OCI-LY7 (cell line): ENCODE data around the gene ERBIN. TPM values are rescaled to one million over a fixed set of nuclear protein-coding genes. Genes with fewer than 3 reads are reported as not detected.

Source experiments
- BruUV-seq: library from RNA; stranded (reverse); fragments of 400-500 nt; replicated peaks from 2 replicates; lab custom pipeline; 2021; lab: Mats Ljungman, UMichigan
- CTCF ChIA-PET: fragments of 300-600 bp; sonication (Branson Sonifier 250); formaldehyde crosslinking; loops from one replicate; lab custom pipeline; 2022; ENCODE audit warnings: antibody characterized with exemption; ENCODE audit not compliant: unreplicated experiment; lab: Charles Lee
- POLR2A ChIA-PET: fragments of 300-600 bp; sonication (Branson Sonifier 250); formaldehyde crosslinking; loops from one replicate; lab custom pipeline; 2022; ENCODE audit warnings: antibody characterized with exemption; lab: Charles Lee
- DNase-seq: peaks from one replicate; pipeline ENCODE4 v3.0.0-alpha.2; 2015; ENCODE audit warnings: low spot score
- H2AFZ ChIP-seq: fragments of 200-600 bp; sonication (generic), shearing (Covaris generic); 2 replicates; pipeline ENCODE4 v1.6.1; 2014; ENCODE audit warnings: mild to moderate bottlenecking, antibody characterized with exemption, low read length, moderate library complexity
- H3K27ac ChIP-seq: fragments of 200-600 bp; sonication (generic); 2 replicates; pipeline ENCODE4 v1.5.1; 2014; ENCODE audit warnings: mixed run types, low read depth, mild to moderate bottlenecking, moderate library complexity, low read length, inconsistent platforms; ENCODE audit not compliant: poor library complexity, severe bottlenecking
- H3K36me3 ChIP-seq: fragments of 200-600 bp; sonication (generic); 2 replicates; pipeline ENCODE4 v1.6.1; 2014; ENCODE audit warnings: mild to moderate bottlenecking, antibody characterized with exemption, low read length, moderate library complexity, mixed read lengths; ENCODE audit not compliant: insufficient read depth
- H3K4me1 ChIP-seq: fragments of 200-600 bp; sonication (generic); 2 replicates; pipeline ENCODE4 v1.5.1; 2014; ENCODE audit warnings: mild to moderate bottlenecking, low read length; ENCODE audit not compliant: insufficient read depth, poor library complexity, severe bottlenecking
- H3K4me2 ChIP-seq: fragments of 200-600 bp; sonication (generic); 2 replicates; pipeline ENCODE4 v1.6.1; 2014; ENCODE audit warnings: mild to moderate bottlenecking, low read length
- H3K4me3 ChIP-seq: fragments of 200-600 bp; sonication (generic); 2 replicates; pipeline ENCODE4 v1.5.1; 2014; ENCODE audit warnings: mild to moderate bottlenecking, low read depth, low read length; ENCODE audit not compliant: poor library complexity, severe bottlenecking
- H3K79me2 ChIP-seq: fragments of 200-600 bp; sonication (generic); 2 replicates; pipeline ENCODE4 v1.6.1; 2016; ENCODE audit warnings: low read depth, mild to moderate bottlenecking, low read length, moderate library complexity, mixed read lengths; ENCODE audit not compliant: insufficient read depth
- H3K9me2 ChIP-seq: fragments of 200-600 bp; sonication (generic); 2 replicates; pipeline ENCODE4 v1.6.1; 2016; ENCODE audit warnings: mild to moderate bottlenecking, low read length, mixed read lengths; ENCODE audit not compliant: insufficient read depth
- H3K9me3 ChIP-seq: fragments of 200-600 bp; sonication (generic); 2 replicates; pipeline ENCODE4 v1.6.1; 2014; ENCODE audit warnings: mild to moderate bottlenecking, mixed run types, low read length, mixed read lengths
- H4K20me1 ChIP-seq: fragments of 200-600 bp; sonication (generic); 2 replicates; pipeline ENCODE4 v1.6.1; 2014; ENCODE audit warnings: mild to moderate bottlenecking, antibody characterized with exemption, low read length, moderate library complexity, mixed read lengths; ENCODE audit not compliant: insufficient read depth
- CTCF ChIP-seq: fragments of 200-600 bp; sonication (generic); conservative IDR thresholded peaks from 2 replicates; pipeline ENCODE4 v1.5.1; 2014; ENCODE audit warnings: mild to moderate bottlenecking, antibody characterized with exemption, low read length, moderate library complexity, mixed read lengths
- EZH2phosphoT487 ChIP-seq: fragments of 200-600 bp; sonication (generic); IDR thresholded peaks from 2 replicates; pipeline ENCODE4 v1.6.1; 2018; ENCODE audit warnings: low read depth, borderline replicate concordance, mild to moderate bottlenecking, mixed run types, antibody characterized with exemption, low read length, moderate library complexity, mixed read lengths
- intact Hi-C: fragments of 100-400 bp; cut with micrococcal nuclease; formaldehyde crosslinking; loops from one replicate; pipeline ENCODE4 v1.10.0; 2022; ENCODE audit not compliant: unreplicated experiment
- total RNA-seq, 2 experiments: library from RNA; depleted of rRNA in 1 of 2; stranded (reverse); fragments of >200 nt in 1 of 2; shearing (Covaris generic) in 1 of 2; gene quantifications; 2 replicates each; pipeline ENCODE4 v1.2.3, GENCODE V29; 2014 to 2022

Gene ERBIN
- total RNA-seq, 2 experiments from 2014 or later, result 84.5 to 132 TPM

- Histone ChIP-seq H3K4me3 (no peak overlapping the region), H3K9me2 (no peaks in the 10 kb centered on the region), H3K27ac (no peak overlapping the region), H3K79me2 (no peaks in the 10 kb centered on the region), H2AFZ (no peak overlapping the region), H3K9me3 (no peaks in the 10 kb centered on the region), H3K4me2 (no peak overlapping the region), H4K20me1 (no peaks in the 10 kb centered on the region), H3K4me1 (no peaks in the 10 kb centered on the region), H3K36me3 (no peaks in the 10 kb centered on the region)
- intact Hi-C loops, result no loop called here
- TF ChIP-seq EZH2phosphoT487, result no peak
- no peak for TF ChIP-seq CTCF
- no TSS peak for BruUV-seq
- CTCF ChIA-PET, result no interaction called here
- POLR2A ChIA-PET, result interaction anchor here (0.7 to 1.1 kb wide), 2 partner anchors 24 to 216 kb away, joined by 3 read pairs; no protein-coding TSS in a partner anchor
- DNase-seq, result no peak
Measured at GRCh38 chr5:66113160-66113559, 186.8 kb downstream of the ERBIN start.

- POLR2A ChIA-PET, result no interaction called here
- H4K20me1 ChIP-seq, result no peaks in the 10 kb centered on the region
- intact Hi-C loops, result no loop called here
- H3K79me2 ChIP-seq, result no peaks in the 10 kb centered on the region
- DNase-seq, result no peak
- H2AFZ ChIP-seq, result no peak overlapping the region
- CTCF ChIA-PET, result no interaction called here
- no peak overlapping the region for H3K4me2 ChIP-seq
- no peaks in the 10 kb centered on the region for H3K9me3 ChIP-seq
- TF ChIP-seq CTCF (no peak), EZH2phosphoT487 (no peak)
- no peak overlapping the region for H3K27ac ChIP-seq
- no peaks in the 10 kb centered on the region for H3K36me3 ChIP-seq
- H3K4me1 ChIP-seq, result no peaks in the 10 kb centered on the region
- BruUV-seq, result no TSS peak
- H3K9me2 ChIP-seq, result no peaks in the 10 kb centered on the region
- no peak overlapping the region for H3K4me3 ChIP-seq
Measured at GRCh38 chr5:66118304-66118703, 191.9 kb downstream of the ERBIN start.

- Histone ChIP-seq H4K20me1 (no peaks in the 10 kb centered on the region), H3K9me3 (no peaks in the 10 kb centered on the region), H3K4me1 (no peaks in the 10 kb centered on the region), H3K27ac (no peak overlapping the region), H3K4me2 (no peak overlapping the region), H3K4me3 (no peak overlapping the region), H3K36me3 (no peaks in the 10 kb centered on the region), H2AFZ (no peak overlapping the region), H3K9me2 (no peaks in the 10 kb centered on the region), H3K79me2 (no peaks in the 10 kb centered on the region)
- no peak for TF ChIP-seq CTCF
- no peak for TF ChIP-seq EZH2phosphoT487
- BruUV-seq, result no TSS peak
- DNase-seq, result no peak
- POLR2A ChIA-PET, result no interaction called here
- intact Hi-C loops, result no loop called here
- CTCF ChIA-PET, result no interaction called here
Measured at GRCh38 chr5:66122379-66123034, 196.1 kb downstream of the ERBIN start.
